ENCODE results near the gene OR10G3.

DNA sequence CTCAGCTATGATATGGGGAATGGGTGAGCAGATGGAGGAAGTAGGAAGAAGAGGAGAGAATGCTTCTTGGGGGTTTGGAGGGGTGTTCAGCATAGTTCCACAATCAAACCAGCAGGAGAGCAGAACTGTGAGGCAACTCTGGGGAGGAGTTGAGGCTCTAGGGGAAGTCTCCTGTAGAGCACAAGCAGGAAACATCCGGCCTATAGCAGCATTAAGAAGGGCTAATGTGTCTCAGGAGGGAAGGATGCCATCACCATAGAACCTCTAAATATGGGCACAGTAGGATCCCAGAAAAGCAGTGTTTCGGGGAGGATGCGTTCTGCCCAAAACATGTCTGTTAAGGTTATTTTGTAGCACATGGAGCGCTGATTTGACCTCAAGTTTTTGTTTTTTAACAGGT, 45.3 kb downstream of the OR10G3 start:
- TF ChIP-seq CTCF (conservative IDR thresholded peaks at IDR 0.05): no peak
- no peak for TF ChIP-seq EZH2 (IDR thresholded peaks at IDR 0.05; ENCODE audit: low read depth)
